ENCODE data around the gene PLXDC1. TPM values are rescaled to one million over a fixed set of nuclear protein-coding genes. Genes with fewer than 3 reads are reported as not detected.
"Not testable (repeated sequence)": the region's sequence is repeated elsewhere in the genome, so short reads cannot be mapped to it uniquely, and the experiment has no call there.

Gene PLXDC1
- total and polyA plus RNA-seq, 7 experiments from 2014 or later: 2.3 to 55.7 (median 30.8) TPM

GRCh38 chr17:39054111-39054645 lies 97.3 kb downstream of the PLXDC1 start:
- Histone ChIP-seq H3K4me1 (ENCODE audit: control insufficient read depth in 2 of 2, insufficient read depth in 2 of 2, low read length in 2 of 2) (no peaks in the 10 kb centered on the region), H3K4me3 (ENCODE audit: low read length) (no peak overlapping the region), H3K36me3 (ENCODE audit: control insufficient read depth in 2 of 3, insufficient read depth in 3 of 3, low read length in 3 of 3) (no peaks in the 10 kb centered on the region), H3K27ac (ENCODE audit: low read depth, low read length) (no peak overlapping the region), H3K27me3 (ENCODE audit: control insufficient read depth in 2 of 2, insufficient read depth in 2 of 2, low read length in 2 of 2) (no peaks in the 10 kb centered on the region), H3K9me3 (ENCODE audit: control insufficient read depth in 2 of 3, low read length in 3 of 3) (no peaks in the 10 kb centered on the region)
- intact Hi-C loops (cut with micrococcal nuclease): no loop called here
- no peak for ATAC-seq
- peak overlapping the region in 1 of 9 donors; percentile 2 for H3K27ac Mint-ChIP-seq
- ChIA-PET CTCF (interaction anchor here (0.7 kb wide), 1 partner anchor 71 kb away, joined by 4 read pairs; no protein-coding TSS in a partner anchor), POLR2A (no interaction called here)
- H3K36me3 Mint-ChIP-seq: no peaks in the 10 kb centered on the region
- H3K27me3 Mint-ChIP-seq: peaks cover 0 to 20% (median 0%) of the 10 kb centered on the region in 5 donors
- peaks cover 0 to 8% (median 0%) of the 10 kb centered on the region in 11 donors for H3K9me3 Mint-ChIP-seq
- H3K4me1 Mint-ChIP-seq: peaks cover 6 to 27% (median 12%) of the 10 kb centered on the region in 7 donors
- no peak for DNase-seq
- H3K4me3 Mint-ChIP-seq: no peak overlapping the region

GRCh38 chr17:39052423-39052822 lies 99.0 kb downstream of the PLXDC1 start:
- H3K4me3 ChIP-seq (ENCODE audit: low read length); DNase-seq; H3K27ac Mint-ChIP-seq; intact Hi-C loops (cut with micrococcal nuclease); H3K36me3 ChIP-seq (ENCODE audit: control insufficient read depth in 2 of 3, insufficient read depth in 3 of 3, low read length in 3 of 3); H3K27me3 ChIP-seq (ENCODE audit: control insufficient read depth in 2 of 2, insufficient read depth in 2 of 2, low read length in 2 of 2); H3K27ac ChIP-seq (ENCODE audit: low read depth, low read length); POLR2A ChIA-PET; H3K4me1 ChIP-seq (ENCODE audit: control insufficient read depth in 2 of 2, insufficient read depth in 2 of 2, low read length in 2 of 2); CTCF ChIA-PET; H3K4me3 Mint-ChIP-seq; ATAC-seq; H3K36me3 Mint-ChIP-seq: not testable (repeated sequence)
- peaks cover 4 to 18% (median 9%) of the 10 kb centered on the region in 7 donors for H3K4me1 Mint-ChIP-seq
- H3K9me3 ChIP-seq (ENCODE audit: control insufficient read depth in 2 of 3, low read length in 3 of 3): peaks cover 0 to 11% (median 5%) of the 10 kb centered on the region in 3 experiments
- H3K27me3 Mint-ChIP-seq: peaks cover 0 to 20% (median 0%) of the 10 kb centered on the region in 5 donors
- H3K9me3 Mint-ChIP-seq: peaks cover 0 to 13% (median 6%) of the 10 kb centered on the region in 11 donors

- peaks cover 0 to 16% (median 0%) of the 10 kb centered on the region in 5 donors for H3K36me3 Mint-ChIP-seq
- DNase-seq: no peak
- H3K27ac Mint-ChIP-seq: no peak overlapping the region
- Histone ChIP-seq H3K4me3 (ENCODE audit: low read length) (no peak overlapping the region), H3K27ac (ENCODE audit: low read depth, low read length) (no peak overlapping the region), H3K4me1 (ENCODE audit: control insufficient read depth in 2 of 2, insufficient read depth in 2 of 2, low read length in 2 of 2) (no peaks in the 10 kb centered on the region), H3K9me3 (ENCODE audit: control insufficient read depth in 2 of 3, low read length in 3 of 3) (peaks cover 5 to 24% (median 5%) of the 10 kb centered on the region in 3 experiments), H3K27me3 (ENCODE audit: control insufficient read depth in 2 of 2, insufficient read depth in 2 of 2, low read length in 2 of 2) (no peaks in the 10 kb centered on the region), H3K36me3 (ENCODE audit: control insufficient read depth in 2 of 3, insufficient read depth in 3 of 3, low read length in 3 of 3) (no peaks in the 10 kb centered on the region)
- peaks cover 0 to 20% (median 0%) of the 10 kb centered on the region in 5 donors for H3K27me3 Mint-ChIP-seq
- POLR2A ChIA-PET: no interaction called here
- intact Hi-C loops (cut with micrococcal nuclease): no loop called here
- peaks cover 0 to 6% (median 0%) of the 10 kb centered on the region in 7 donors for H3K4me1 Mint-ChIP-seq
- no peak for ATAC-seq
- no peak overlapping the region for H3K4me3 Mint-ChIP-seq
- CTCF ChIA-PET: no interaction called here
- H3K9me3 Mint-ChIP-seq: peaks cover 0 to 24% (median 16%) of the 10 kb centered on the region in 11 donors
Measured at GRCh38 chr17:39051001-39051585, 100.3 kb downstream of the PLXDC1 start.

GRCh38 chr17:39045948-39046679 lies 105.3 kb downstream of the PLXDC1 start:
- DNase-seq (no peak), ATAC-seq (no peak)
- no peaks in the 10 kb centered on the region for H3K4me1 ChIP-seq (ENCODE audit: control insufficient read depth in 2 of 2, insufficient read depth in 2 of 2, low read length in 2 of 2)
- Mint-ChIP-seq H3K4me1 (no peaks in the 10 kb centered on the region), H3K27ac (peak overlapping the region in 1 of 9 donors; percentile 74), H3K9me3 (peaks cover 0 to 40% (median 14%) of the 10 kb centered on the region in 11 donors), H3K4me3 (no peak overlapping the region), H3K36me3 (peaks cover 0 to 23% (median 0%) of the 10 kb centered on the region in 5 donors), H3K27me3 (peaks cover 0 to 9% (median 5%) of the 10 kb centered on the region in 5 donors)
- H3K36me3 ChIP-seq (ENCODE audit: control insufficient read depth in 2 of 3, insufficient read depth in 3 of 3, low read length in 3 of 3): no peaks in the 10 kb centered on the region
- H3K9me3 ChIP-seq (ENCODE audit: control insufficient read depth in 2 of 3, low read length in 3 of 3): peaks cover 5 to 24% (median 5%) of the 10 kb centered on the region in 3 experiments
- intact Hi-C loops (cut with micrococcal nuclease): no loop called here
- ChIA-PET CTCF (interaction anchor here (1.1 kb wide), 1 partner anchor 63 kb away, joined by 4 read pairs; no protein-coding TSS in a partner anchor), POLR2A (no interaction called here)
- no peaks in the 10 kb centered on the region for H3K27me3 ChIP-seq (ENCODE audit: control insufficient read depth in 2 of 2, insufficient read depth in 2 of 2, low read length in 2 of 2)
- no peak overlapping the region for H3K4me3 ChIP-seq (ENCODE audit: low read length)
- H3K27ac ChIP-seq (ENCODE audit: low read depth, low read length): no peak overlapping the region

- Mint-ChIP-seq H3K9me3 (peaks cover 0 to 1% (median 0%) of the 10 kb centered on the region in 11 donors), H3K27ac (no peak overlapping the region), H3K36me3 (no peaks in the 10 kb centered on the region), H3K4me1 (peaks cover 0 to 6% (median 0%) of the 10 kb centered on the region in 7 donors), H3K27me3 (peaks cover 0 to 52% (median 4%) of the 10 kb centered on the region in 5 donors), H3K4me3 (no peak overlapping the region)
- ATAC-seq: no peak
- Histone ChIP-seq H3K4me1 (ENCODE audit: control insufficient read depth in 2 of 2, insufficient read depth in 2 of 2, low read length in 2 of 2) (no peaks in the 10 kb centered on the region), H3K27me3 (ENCODE audit: control insufficient read depth in 2 of 2, insufficient read depth in 2 of 2, low read length in 2 of 2) (no peaks in the 10 kb centered on the region), H3K27ac (ENCODE audit: low read depth, low read length) (no peak overlapping the region), H3K4me3 (ENCODE audit: low read length) (no peak overlapping the region), H3K9me3 (ENCODE audit: control insufficient read depth in 2 of 3, low read length in 3 of 3) (no peaks in the 10 kb centered on the region), H3K36me3 (ENCODE audit: control insufficient read depth in 2 of 3, insufficient read depth in 3 of 3, low read length in 3 of 3) (no peaks in the 10 kb centered on the region)
- intact Hi-C loops (cut with micrococcal nuclease): no loop called here
- CTCF ChIA-PET: no interaction called here
- POLR2A ChIA-PET: interaction anchor here (0.6 kb wide), 1 partner anchor 581 kb away, joined by 6 read pairs; no protein-coding TSS in a partner anchor
- DNase-seq: no peak
Measured at GRCh38 chr17:39036009-39036408, 115.4 kb downstream of the PLXDC1 start.

- H3K36me3 ChIP-seq (ENCODE audit: control insufficient read depth in 2 of 3, insufficient read depth in 3 of 3, low read length in 3 of 3); H3K4me1 ChIP-seq (ENCODE audit: control insufficient read depth in 2 of 2, insufficient read depth in 2 of 2, low read length in 2 of 2); H3K4me3 Mint-ChIP-seq; H3K4me1 Mint-ChIP-seq; ATAC-seq; H3K36me3 Mint-ChIP-seq; H3K27me3 ChIP-seq (ENCODE audit: control insufficient read depth in 2 of 2, insufficient read depth in 2 of 2, low read length in 2 of 2); H3K4me3 ChIP-seq (ENCODE audit: low read length); intact Hi-C loops (cut with micrococcal nuclease); H3K9me3 ChIP-seq (ENCODE audit: control insufficient read depth in 2 of 3, low read length in 3 of 3); H3K9me3 Mint-ChIP-seq; POLR2A ChIA-PET; DNase-seq; H3K27ac Mint-ChIP-seq; H3K27ac ChIP-seq (ENCODE audit: low read depth, low read length); CTCF ChIA-PET: not testable (repeated sequence)
- H3K27me3 Mint-ChIP-seq: peaks cover 0 to 49% (median 4%) of the 10 kb centered on the region in 5 donors
Measured at GRCh38 chr17:39035578-39035977, 115.9 kb downstream of the PLXDC1 start.
